KMS-11 (cell line): ENCODE results near the gene PIK3R2.

Experiments used
- H2AFZ ChIP-seq: fragments of 200-600 bp; sonication (generic); 2 replicates; pipeline ENCODE4 v1.6.1; 2016; ENCODE audit warnings: antibody characterized with exemption, mixed run types, low read depth
- H3K27ac ChIP-seq: fragments of 200-600 bp; sonication (generic); 2 replicates; pipeline ENCODE4 v1.6.1; 2016; ENCODE audit warnings: mild to moderate bottlenecking, mixed run types
- H3K27me3 ChIP-seq: fragments of 200-600 bp; sonication (generic); 2 replicates; pipeline ENCODE4 v1.6.1; 2017; ENCODE audit warnings: mild to moderate bottlenecking, low read depth, mixed run types, moderate library complexity; ENCODE audit not compliant: insufficient read depth
- H3K36me3 ChIP-seq: fragments of 200-600 bp; sonication (generic); 2 replicates; pipeline ENCODE4 v1.6.1; 2017; ENCODE audit warnings: mild to moderate bottlenecking, mixed run types; ENCODE audit not compliant: insufficient read depth
- H3K4me1 ChIP-seq: fragments of 200-600 bp; sonication (generic); 2 replicates; pipeline ENCODE4 v1.6.1; 2016; ENCODE audit warnings: mild to moderate bottlenecking, low read depth, mixed run types; ENCODE audit not compliant: poor library complexity, severe bottlenecking
- H3K4me2 ChIP-seq: fragments of 200-600 bp; sonication (generic); 2 replicates; pipeline ENCODE4 v1.7.0; 2016; ENCODE audit warnings: mild to moderate bottlenecking, mixed run types
- H3K4me3 ChIP-seq: fragments of 200-600 bp; sonication (generic); IDR thresholded peaks from 2 replicates; pipeline ENCODE4 v1.6.1; 2017; ENCODE audit warnings: low read depth, low read length, mixed read lengths; ENCODE audit not compliant: insufficient read depth
- H3K79me2 ChIP-seq: fragments of 200-600 bp; sonication (generic); 2 replicates; pipeline ENCODE4 v1.6.1; 2016; ENCODE audit warnings: low read depth, mixed run types; ENCODE audit not compliant: insufficient read depth
- H3K9ac ChIP-seq: fragments of 200-600 bp; sonication (generic); 2 replicates; pipeline ENCODE4 v1.6.1; 2016; ENCODE audit warnings: mild to moderate bottlenecking, mixed run types
- H4K20me1 ChIP-seq: fragments of 200-600 bp; sonication (generic); 2 replicates; pipeline ENCODE4 v1.6.1; 2016; ENCODE audit warnings: mild to moderate bottlenecking, mixed run types; ENCODE audit not compliant: insufficient read depth
- TF ChIP-seq, protein P1 (sequence below): fragments of 200-600 bp; sonication (generic); conservative IDR thresholded peaks from 2 replicates; pipeline ENCODE4 v1.6.1; 2017; ENCODE audit warnings: low read depth, mild to moderate bottlenecking, antibody characterized with exemption, low read length, moderate library complexity, mixed read lengths

PIK3R2 gene

DNA sequence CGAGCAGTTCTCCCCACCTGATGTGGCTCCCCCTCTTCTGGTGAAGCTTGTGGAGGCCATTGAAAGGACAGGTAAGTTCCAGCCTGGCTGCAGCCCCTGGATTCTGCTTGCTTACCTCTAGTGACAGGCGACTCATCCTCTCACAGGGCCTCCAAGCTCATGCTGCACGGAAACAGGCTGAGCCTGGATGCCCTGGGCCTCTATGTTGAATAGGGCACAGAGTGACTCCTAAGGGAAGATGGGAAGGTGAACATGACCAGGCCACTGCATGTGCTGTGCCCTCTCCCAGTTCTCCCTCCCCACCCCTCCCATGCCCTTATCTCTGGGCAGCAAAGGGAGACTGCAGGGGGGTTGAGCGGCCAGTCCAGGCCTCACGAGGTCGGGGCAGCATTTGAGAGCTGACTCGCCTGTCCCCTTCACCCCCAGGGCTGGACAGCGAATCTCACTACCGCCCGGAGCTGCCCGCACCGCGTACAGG, 7.6 kb downstream of the PIK3R2 start:
- Histone ChIP-seq H2AFZ (peak overlapping the region; percentile 52; the same call in 1 of the 2 replicates), H3K9ac (peak overlapping the region; percentile 53; the same call in 1 of the 2 replicates), H4K20me1 (no peaks in the 10 kb centered on the region), H3K4me2 (peak overlapping the region; percentile 45; the same call in 1 of the 2 replicates), H3K27ac (no peak overlapping the region), H3K36me3 (no peaks in the 10 kb centered on the region), H3K4me3 (no peak overlapping the region), H3K27me3 (no peaks in the 10 kb centered on the region), H3K79me2 (no peaks in the 10 kb centered on the region), H3K4me1 (no peaks in the 10 kb centered on the region)
- TF ChIP-seq, protein P1, sequence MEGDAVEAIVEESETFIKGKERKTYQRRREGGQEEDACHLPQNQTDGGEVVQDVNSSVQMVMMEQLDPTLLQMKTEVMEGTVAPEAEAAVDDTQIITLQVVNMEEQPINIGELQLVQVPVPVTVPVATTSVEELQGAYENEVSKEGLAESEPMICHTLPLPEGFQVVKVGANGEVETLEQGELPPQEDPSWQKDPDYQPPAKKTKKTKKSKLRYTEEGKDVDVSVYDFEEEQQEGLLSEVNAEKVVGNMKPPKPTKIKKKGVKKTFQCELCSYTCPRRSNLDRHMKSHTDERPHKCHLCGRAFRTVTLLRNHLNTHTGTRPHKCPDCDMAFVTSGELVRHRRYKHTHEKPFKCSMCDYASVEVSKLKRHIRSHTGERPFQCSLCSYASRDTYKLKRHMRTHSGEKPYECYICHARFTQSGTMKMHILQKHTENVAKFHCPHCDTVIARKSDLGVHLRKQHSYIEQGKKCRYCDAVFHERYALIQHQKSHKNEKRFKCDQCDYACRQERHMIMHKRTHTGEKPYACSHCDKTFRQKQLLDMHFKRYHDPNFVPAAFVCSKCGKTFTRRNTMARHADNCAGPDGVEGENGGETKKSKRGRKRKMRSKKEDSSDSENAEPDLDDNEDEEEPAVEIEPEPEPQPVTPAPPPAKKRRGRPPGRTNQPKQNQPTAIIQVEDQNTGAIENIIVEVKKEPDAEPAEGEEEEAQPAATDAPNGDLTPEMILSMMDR: no peak

DNA sequence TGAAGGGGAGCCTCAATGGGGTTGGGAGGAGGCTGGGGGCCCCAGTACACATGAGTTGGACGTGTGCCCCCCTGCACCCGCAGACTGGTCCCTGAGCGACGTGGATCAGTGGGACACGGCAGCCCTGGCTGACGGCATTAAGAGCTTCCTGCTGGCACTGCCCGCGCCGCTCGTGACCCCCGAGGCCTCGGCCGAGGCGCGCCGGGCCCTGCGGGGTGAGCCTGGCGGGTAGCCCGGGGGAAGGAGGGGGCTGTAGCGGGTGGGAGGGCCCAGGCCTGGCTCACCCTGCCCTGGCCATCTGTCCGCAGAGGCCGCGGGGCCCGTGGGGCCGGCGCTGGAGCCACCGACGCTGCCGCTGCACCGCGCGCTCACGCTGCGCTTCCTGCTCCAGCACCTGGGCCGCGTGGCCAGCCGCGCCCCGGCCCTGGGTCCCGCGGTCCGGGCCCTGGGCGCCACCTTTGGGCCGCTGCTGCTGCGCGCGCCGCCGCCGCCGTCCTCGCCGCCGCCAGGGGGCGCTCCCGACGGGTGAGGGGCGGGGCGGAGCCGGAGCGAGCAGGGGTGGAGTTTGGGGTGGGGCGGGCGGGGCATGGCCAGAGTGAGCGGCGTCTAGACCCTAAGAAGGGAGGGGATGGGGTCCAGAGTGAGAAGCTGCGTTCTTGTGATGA, 8.1 kb downstream of the PIK3R2 start:
- Histone ChIP-seq H3K4me3 (no peak overlapping the region), H2AFZ (peak overlapping the region; percentile 52; the same call in 1 of the 2 replicates), H4K20me1 (no peaks in the 10 kb centered on the region), H3K36me3 (no peaks in the 10 kb centered on the region), H3K27ac (no peak overlapping the region; the same call in 1 of the 2 replicates), H3K4me1 (no peaks in the 10 kb centered on the region), H3K9ac (peak overlapping the region; percentile 53), H3K27me3 (no peaks in the 10 kb centered on the region), H3K4me2 (peak overlapping the region; percentile 45; the same call in 1 of the 2 replicates), H3K79me2 (no peaks in the 10 kb centered on the region)
- TF ChIP-seq, protein P1: no peak

DNA sequence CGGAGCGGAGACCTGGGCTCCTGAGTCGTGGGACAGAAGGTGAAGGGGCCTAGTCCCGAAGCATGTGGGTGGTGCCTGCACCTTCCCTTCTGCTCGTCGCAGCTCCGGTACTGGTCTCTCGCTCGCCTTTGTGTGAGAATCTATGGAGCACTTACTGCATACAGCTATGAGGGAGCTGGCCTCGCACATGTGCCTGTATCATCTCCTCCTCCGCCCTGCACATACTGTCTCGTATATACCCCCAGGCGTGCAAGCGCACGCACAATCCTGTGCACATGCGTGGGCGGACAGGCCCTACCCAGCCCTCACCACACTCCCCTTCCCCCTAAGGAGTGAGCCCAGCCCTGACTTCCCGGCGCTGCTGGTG, 8.7 kb downstream of the PIK3R2 start:
- Histone ChIP-seq H3K4me3 (no peak overlapping the region), H3K9ac (no peak overlapping the region), H2AFZ (no peak overlapping the region), H3K79me2 (no peaks in the 10 kb centered on the region), H3K27me3 (no peaks in the 10 kb centered on the region), H4K20me1 (no peaks in the 10 kb centered on the region), H3K36me3 (no peaks in the 10 kb centered on the region), H3K4me2 (no peak overlapping the region), H3K27ac (no peak overlapping the region), H3K4me1 (no peaks in the 10 kb centered on the region)
- TF ChIP-seq, protein P1: no peak

DNA sequence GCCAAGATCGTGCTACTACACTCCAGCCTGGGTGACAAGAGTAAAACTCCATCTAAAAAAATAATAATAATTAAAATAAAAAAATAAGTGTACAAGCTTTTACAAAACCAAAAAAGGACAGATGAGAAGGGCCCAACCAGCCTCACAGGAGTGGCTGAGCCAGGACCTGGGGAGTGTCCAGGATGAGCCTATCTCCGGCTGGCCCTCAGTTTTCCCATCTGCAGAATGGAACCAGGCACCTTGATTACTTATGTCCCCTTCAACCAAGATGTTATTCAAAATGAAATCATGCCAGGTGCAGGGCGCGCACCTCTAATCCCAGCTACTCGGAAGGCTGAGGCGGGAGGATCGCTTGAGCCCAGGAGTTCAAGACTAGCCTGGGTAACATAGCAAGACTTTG, 11.1 kb downstream of the PIK3R2 start:
- H3K4me3 ChIP-seq: no peak overlapping the region
- no peak overlapping the region for H3K4me2 ChIP-seq
- no peaks in the 10 kb centered on the region for H3K79me2 ChIP-seq
- H4K20me1 ChIP-seq: no peaks in the 10 kb centered on the region
- no peak overlapping the region for H3K9ac ChIP-seq
- no peaks in the 10 kb centered on the region for H3K36me3 ChIP-seq
- TF ChIP-seq, protein P1: no peak
- no peak overlapping the region for H2AFZ ChIP-seq
- H3K4me1 ChIP-seq: no peaks in the 10 kb centered on the region
- no peaks in the 10 kb centered on the region for H3K27me3 ChIP-seq
- H3K27ac ChIP-seq: no peak overlapping the region
